ENCODE results near the gene NINJ1.
A peak's percentile ranks its signal among the peaks of the same experiment; 100 is the strongest.

Gene NINJ1

DNA sequence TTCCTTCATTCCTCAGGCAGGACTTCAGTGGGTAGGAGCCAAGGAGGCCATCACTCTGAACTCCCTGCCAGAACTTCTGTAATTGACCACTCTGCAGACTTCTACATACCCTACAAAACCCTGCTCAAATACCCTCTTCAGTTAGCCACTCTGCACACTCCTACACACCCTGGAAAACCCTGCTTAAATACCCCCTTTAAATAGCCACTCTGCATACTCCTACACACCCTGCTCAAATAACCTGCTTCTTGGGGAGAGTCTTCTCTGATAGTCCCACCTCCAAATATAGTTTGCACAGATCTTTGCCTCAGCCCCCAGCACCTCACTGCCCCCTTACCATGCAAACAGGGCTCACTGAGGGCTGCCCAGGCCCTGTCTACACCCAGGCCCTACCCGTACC, 56.7 kb downstream of the NINJ1 start:
- no peak overlapping the region for H3K4me3 ChIP-seq
- no peak overlapping the region; a peak in 1 of 22 replicates for H3K4me2 ChIP-seq
- no peaks in the 10 kb centered on the region for H4K20me1 ChIP-seq
- no peaks in the 10 kb centered on the region for H3K9me3 ChIP-seq (replicated peaks in 1 of 11)
- peaks cover 14 to 51% (median 30%) of the 10 kb centered on the region in 10 experiments for H3K4me1 ChIP-seq
- H3K27ac ChIP-seq, result no peak overlapping the region
- no peaks in the 10 kb centered on the region for H3K27me3 ChIP-seq
- no peak overlapping the region for H3K9ac ChIP-seq
- H3K36me3 ChIP-seq, result peaks cover 2 to 53% (median 30%) of the 10 kb centered on the region in 11 experiments; a peak in 16 of 22 replicates
- TF ChIP-seq Cebpa-rat (IDR thresholded peaks at IDR 0.05), result no peak

DNA sequence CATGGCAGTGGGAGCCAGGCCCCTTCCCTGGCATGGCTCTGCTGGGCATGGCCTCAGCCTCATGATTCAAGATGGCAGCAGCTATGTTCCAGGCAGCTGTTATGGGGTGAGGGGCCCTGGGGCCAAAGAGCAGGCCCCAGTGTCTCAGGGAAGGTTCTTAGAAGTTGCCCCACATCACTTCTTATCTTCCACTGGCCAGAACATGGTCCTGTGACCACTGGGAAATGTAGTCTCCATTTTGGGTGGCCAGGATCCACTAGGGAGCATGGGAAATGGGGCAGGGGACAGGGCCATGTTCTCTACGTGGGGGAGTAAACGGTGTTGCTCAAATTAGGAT, 57.3 kb downstream of the NINJ1 start:
- Histone ChIP-seq H3K36me3 (peaks cover 2 to 51% (median 30%) of the 10 kb centered on the region in 11 experiments; a peak in 18 of 22 replicates), H3K27me3 (no peaks in the 10 kb centered on the region), H3K4me2 (no peak overlapping the region), H3K27ac (no peak overlapping the region; a peak in 1 of 22 replicates), H3K4me3 (no peak overlapping the region), H4K20me1 (no peaks in the 10 kb centered on the region), H3K9me3 (replicated peaks in 1 of 11) (no peaks in the 10 kb centered on the region), H3K9ac (no peak overlapping the region), H3K4me1 (peaks cover 17 to 57% (median 33%) of the 10 kb centered on the region in 10 experiments)
- no peak for TF ChIP-seq Cebpa-rat (IDR thresholded peaks at IDR 0.05)

DNA sequence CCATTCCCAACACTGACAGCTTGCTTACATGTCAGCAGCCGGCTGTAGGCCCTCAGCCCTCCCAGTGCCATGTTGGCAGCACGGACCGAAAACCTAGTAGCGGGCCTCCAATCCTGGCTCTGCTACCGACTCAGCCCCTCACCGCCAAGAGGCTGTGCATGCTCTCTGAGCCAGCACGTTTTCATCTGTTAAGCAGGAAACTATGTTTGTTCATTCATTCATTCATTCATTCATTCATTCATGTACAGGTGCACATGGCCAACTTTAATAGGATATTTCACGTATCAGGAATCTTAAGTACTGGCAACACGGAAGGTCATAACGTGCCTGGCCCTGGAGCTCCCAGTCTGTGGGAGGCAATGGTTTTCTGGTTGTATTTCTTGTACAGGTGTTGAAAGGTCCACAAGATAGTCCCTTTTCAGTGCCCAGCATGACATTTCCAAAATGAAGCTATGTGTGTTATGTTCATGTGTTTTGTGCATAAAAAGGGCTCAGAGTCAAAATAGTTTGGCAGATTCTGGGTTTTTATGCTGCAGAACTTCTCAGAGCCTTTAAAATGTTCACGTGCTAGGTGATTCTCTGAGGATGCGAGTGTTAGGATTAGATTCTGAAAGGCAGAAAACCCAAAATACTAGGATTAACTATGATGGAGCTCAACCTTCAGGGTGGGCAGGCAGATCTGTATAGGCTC, 57.8 kb downstream of the NINJ1 start:
- H4K20me1 ChIP-seq, result no peaks in the 10 kb centered on the region
- no peaks in the 10 kb centered on the region for H3K9me3 ChIP-seq (replicated peaks in 1 of 11)
- TF ChIP-seq Cebpa-rat (IDR thresholded peaks at IDR 0.05), result no peak
- H3K4me3 ChIP-seq, result no peak overlapping the region
- no peak overlapping the region for H3K9ac ChIP-seq
- H3K4me1 ChIP-seq, result peaks cover 13 to 60% (median 37%) of the 10 kb centered on the region in 10 experiments
- H3K27me3 ChIP-seq, result no peaks in the 10 kb centered on the region
- no peak overlapping the region for H3K4me2 ChIP-seq
- peaks cover 2 to 49% (median 30%) of the 10 kb centered on the region in 11 experiments; a peak in 18 of 22 replicates for H3K36me3 ChIP-seq
- H3K27ac ChIP-seq, result no peak overlapping the region; a peak in 1 of 22 replicates

DNA sequence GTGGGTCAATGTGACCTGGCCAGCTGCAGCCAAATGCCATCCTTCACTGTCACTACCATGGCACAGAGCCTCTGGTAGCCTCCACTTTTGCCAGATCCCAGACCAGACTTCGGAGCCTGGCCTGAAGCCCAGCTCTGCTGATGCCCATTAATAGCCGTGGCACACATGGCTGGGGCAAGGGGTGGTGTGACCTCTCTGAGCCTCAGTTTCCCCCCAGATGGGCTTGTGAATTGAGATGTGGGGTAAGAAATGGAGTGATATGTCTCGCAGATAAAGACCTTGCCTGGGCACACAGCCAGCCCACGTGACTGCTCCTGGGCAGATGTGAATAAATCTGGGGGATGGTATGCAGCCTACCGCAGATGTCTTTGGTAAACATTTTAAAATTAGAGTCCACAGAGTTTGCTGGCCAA, 61.7 kb downstream of the NINJ1 start:
- Histone ChIP-seq H3K27ac (peak overlapping the region in 8 of 11 experiments; percentile 48 to 76 (median 62); a peak in 14 of 22 replicates), H3K4me2 (peak overlapping the region; percentile 44 to 89 (median 74)), H3K4me3 (0 out of 20 replicates have a peak overlapping the region, but pooled peaks of 1 of the 10 experiments have one; percentile 16), H3K4me1 (peaks cover 15 to 42% (median 32%) of the 10 kb centered on the region in 10 experiments), H3K27me3 (no peaks in the 10 kb centered on the region), H3K9me3 (replicated peaks in 1 of 11) (peaks cover 0 to 5% (median 0%) of the 10 kb centered on the region in 11 experiments; a peak in 1 of 22 replicates), H3K9ac (peak overlapping the region in 7 of 11 experiments; percentile 24 to 61 (median 39); a peak in 11 of 22 replicates), H3K36me3 (peaks cover 0 to 39% (median 15%) of the 10 kb centered on the region in 11 experiments; a peak in 15 of 22 replicates), H4K20me1 (no peaks in the 10 kb centered on the region)
- no peak for TF ChIP-seq Cebpa-rat (IDR thresholded peaks at IDR 0.05)
